EL (cell line): Measurements from ENCODE around the gene ELMO2.

Source experiments
- DNase-seq: peaks from one replicate; pipeline ENCODE4 v3.0.0-alpha.2; 2016

Gene ELMO2

GRCh38 chr20:46330831-46331371 lies 75.5 kb downstream of the ELMO2 start:
- DNase-seq = no peak

GRCh38 chr20:46330072-46330763 lies 76.2 kb downstream of the ELMO2 start:
- no peak for DNase-seq

- DNase-seq = no peak
Observed at GRCh38 chr20:46328200-46328882, 78.1 kb downstream of the ELMO2 start.

- no peak for DNase-seq
Observed at GRCh38 chr20:46327557-46327956, 78.9 kb downstream of the ELMO2 start.

- no peak for DNase-seq
Observed at GRCh38 chr20:46325789-46326188, 80.6 kb downstream of the ELMO2 start.

GRCh38 chr20:46324960-46325703 lies 81.3 kb downstream of the ELMO2 start:
- peak; percentile 32 for DNase-seq

- DNase-seq = no peak
Observed at GRCh38 chr20:46324379-46324778, 82.0 kb downstream of the ELMO2 start.

GRCh38 chr20:46323557-46323956 lies 82.9 kb downstream of the ELMO2 start:
- no peak for DNase-seq

GRCh38 chr20:46322641-46323040 lies 83.8 kb downstream of the ELMO2 start:
- no peak for DNase-seq

GRCh38 chr20:46317685-46318177 lies 88.7 kb downstream of the ELMO2 start:
- DNase-seq = no peak

- DNase-seq = no peak
Observed at GRCh38 chr20:46316984-46317684, 89.3 kb downstream of the ELMO2 start.
